KG1 (cell line): ENCODE data around the gene SHROOM2.

Experiments used
- DNase-seq: peaks from one replicate; lab custom pipeline; 2025; lab: John Stamatoyannopoulos, UW

Gene SHROOM2

GRCh38 chrX:9897761-9898161 is 111.5 kb downstream of the SHROOM2 start:
- DNase-seq = no peak

GRCh38 chrX:9899640-9900111 is 113.4 kb downstream of the SHROOM2 start:
- no peak for DNase-seq

- DNase-seq = no peak
Observed at GRCh38 chrX:9902656-9903055, 116.4 kb downstream of the SHROOM2 start.

- DNase-seq = no peak
Observed at GRCh38 chrX:9903146-9903545, 116.9 kb downstream of the SHROOM2 start.

GRCh38 chrX:9905288-9905687 is 119.1 kb downstream of the SHROOM2 start:
- DNase-seq = no peak

- no peak for DNase-seq
Observed at GRCh38 chrX:9905721-9906120, 119.5 kb downstream of the SHROOM2 start.

GRCh38 chrX:9906919-9907318 is 120.7 kb downstream of the SHROOM2 start:
- DNase-seq = no peak

GRCh38 chrX:9907645-9908387 is 121.6 kb downstream of the SHROOM2 start:
- DNase-seq = no peak

GRCh38 chrX:9909254-9909653 is 123.0 kb downstream of the SHROOM2 start:
- DNase-seq = no peak

GRCh38 chrX:9911487-9911886 is 125.3 kb downstream of the SHROOM2 start:
- DNase-seq = no peak

GRCh38 chrX:9912351-9913145 is 126.3 kb downstream of the SHROOM2 start:
- DNase-seq = no peak

GRCh38 chrX:9913146-9913433 is 126.9 kb downstream of the SHROOM2 start:
- no peak for DNase-seq

GRCh38 chrX:9917861-9918260 is 131.6 kb downstream of the SHROOM2 start:
- DNase-seq = no peak

- no peak for DNase-seq
Observed at GRCh38 chrX:9919632-9920172, 133.5 kb downstream of the SHROOM2 start.

- DNase-seq = no peak
Observed at GRCh38 chrX:9921407-9921806, 135.2 kb downstream of the SHROOM2 start.

GRCh38 chrX:9923357-9923756 is 137.1 kb downstream of the SHROOM2 start:
- no peak for DNase-seq

- DNase-seq = no peak
Observed at GRCh38 chrX:9926002-9926401, 139.8 kb downstream of the SHROOM2 start.

GRCh38 chrX:9927698-9928482 is 141.7 kb downstream of the SHROOM2 start:
- no peak for DNase-seq

GRCh38 chrX:9935436-9935835 is 149.2 kb downstream of the SHROOM2 start:
- no peak for DNase-seq

- DNase-seq = no peak
Observed at GRCh38 chrX:9937761-9938160, 151.5 kb downstream of the SHROOM2 start.

- DNase-seq = no peak
Observed at GRCh38 chrX:9938516-9938915, 152.3 kb downstream of the SHROOM2 start.

GRCh38 chrX:9940421-9940820 is 154.2 kb downstream of the SHROOM2 start:
- no peak for DNase-seq
